Measurements from ENCODE around the gene AGGF1.

DNA sequence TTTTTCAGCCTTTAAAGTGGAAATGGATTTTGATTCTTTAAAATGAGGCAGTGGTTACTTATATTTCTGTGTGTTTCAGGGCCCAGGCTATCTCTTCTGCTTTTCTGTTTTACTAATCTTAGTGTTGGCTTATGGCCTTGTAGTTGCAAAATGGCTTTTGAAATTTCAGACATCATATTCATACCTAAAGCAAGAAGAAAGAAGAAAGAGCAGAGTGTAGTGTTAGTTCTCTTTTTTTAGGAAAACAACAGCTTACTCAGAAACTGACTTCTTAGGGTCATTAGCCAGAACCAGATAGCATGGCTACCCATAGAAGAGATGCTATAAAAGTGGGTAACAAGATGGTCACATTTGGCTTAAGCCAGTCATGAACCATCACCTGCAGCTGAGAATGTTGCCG, 36.0 kb downstream of the AGGF1 start:
- TF ChIP-seq SMAD3 (CRISPR knock-in tag; IDR thresholded peaks at IDR 0.05; ENCODE audit: borderline replicate concordance): no peak
- no peak for TF ChIP-seq NFE2L1 (CRISPR knock-in tag; IDR thresholded peaks at IDR 0.05)
- TF ChIP-seq, protein P1, sequence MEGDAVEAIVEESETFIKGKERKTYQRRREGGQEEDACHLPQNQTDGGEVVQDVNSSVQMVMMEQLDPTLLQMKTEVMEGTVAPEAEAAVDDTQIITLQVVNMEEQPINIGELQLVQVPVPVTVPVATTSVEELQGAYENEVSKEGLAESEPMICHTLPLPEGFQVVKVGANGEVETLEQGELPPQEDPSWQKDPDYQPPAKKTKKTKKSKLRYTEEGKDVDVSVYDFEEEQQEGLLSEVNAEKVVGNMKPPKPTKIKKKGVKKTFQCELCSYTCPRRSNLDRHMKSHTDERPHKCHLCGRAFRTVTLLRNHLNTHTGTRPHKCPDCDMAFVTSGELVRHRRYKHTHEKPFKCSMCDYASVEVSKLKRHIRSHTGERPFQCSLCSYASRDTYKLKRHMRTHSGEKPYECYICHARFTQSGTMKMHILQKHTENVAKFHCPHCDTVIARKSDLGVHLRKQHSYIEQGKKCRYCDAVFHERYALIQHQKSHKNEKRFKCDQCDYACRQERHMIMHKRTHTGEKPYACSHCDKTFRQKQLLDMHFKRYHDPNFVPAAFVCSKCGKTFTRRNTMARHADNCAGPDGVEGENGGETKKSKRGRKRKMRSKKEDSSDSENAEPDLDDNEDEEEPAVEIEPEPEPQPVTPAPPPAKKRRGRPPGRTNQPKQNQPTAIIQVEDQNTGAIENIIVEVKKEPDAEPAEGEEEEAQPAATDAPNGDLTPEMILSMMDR (IDR thresholded peaks at IDR 0.05): no peak
- TF ChIP-seq TCF7 (CRISPR knock-in tag; IDR thresholded peaks at IDR 0.05; ENCODE audit: low read depth): no peak
- TF ChIP-seq, protein P2, sequence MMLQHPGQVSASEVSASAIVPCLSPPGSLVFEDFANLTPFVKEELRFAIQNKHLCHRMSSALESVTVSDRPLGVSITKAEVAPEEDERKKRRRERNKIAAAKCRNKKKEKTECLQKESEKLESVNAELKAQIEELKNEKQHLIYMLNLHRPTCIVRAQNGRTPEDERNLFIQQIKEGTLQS (CRISPR knock-in tag; conservative IDR thresholded peaks at IDR 0.05): no peak
- TF ChIP-seq FOXJ3 (CRISPR knock-in tag; IDR thresholded peaks at IDR 0.05; ENCODE audit: borderline replicate concordance): no peak
- TF ChIP-seq JUN (CRISPR knock-in tag; IDR thresholded peaks at IDR 0.05): no peak
- TF ChIP-seq SP1 (CRISPR knock-in tag; conservative IDR thresholded peaks at IDR 0.05): no peak
- TF ChIP-seq, protein P3, sequence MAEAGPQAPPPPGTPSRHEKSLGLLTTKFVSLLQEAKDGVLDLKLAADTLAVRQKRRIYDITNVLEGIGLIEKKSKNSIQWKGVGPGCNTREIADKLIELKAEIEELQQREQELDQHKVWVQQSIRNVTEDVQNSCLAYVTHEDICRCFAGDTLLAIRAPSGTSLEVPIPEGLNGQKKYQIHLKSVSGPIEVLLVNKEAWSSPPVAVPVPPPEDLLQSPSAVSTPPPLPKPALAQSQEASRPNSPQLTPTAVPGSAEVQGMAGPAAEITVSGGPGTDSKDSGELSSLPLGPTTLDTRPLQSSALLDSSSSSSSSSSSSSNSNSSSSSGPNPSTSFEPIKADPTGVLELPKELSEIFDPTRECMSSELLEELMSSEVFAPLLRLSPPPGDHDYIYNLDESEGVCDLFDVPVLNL (CRISPR knock-in tag; IDR thresholded peaks at IDR 0.05; ENCODE audit: borderline replicate concordance, low read depth): no peak
